NT2/D1 (cell line): ENCODE results near the gene NTRK3.

Source experiments
- SUZ12 ChIP-seq: IDR thresholded peaks from 2 replicates; pipeline ENCODE4 v1.6.1; 2011; ENCODE audit not compliant: insufficient read length, insufficient read depth; ENCODE audit errors: extremely low read depth
- YY1 ChIP-seq: IDR thresholded peaks from 2 replicates; pipeline ENCODE4 v1.6.1; 2011; ENCODE audit not compliant: insufficient read length, insufficient read depth

DNA sequence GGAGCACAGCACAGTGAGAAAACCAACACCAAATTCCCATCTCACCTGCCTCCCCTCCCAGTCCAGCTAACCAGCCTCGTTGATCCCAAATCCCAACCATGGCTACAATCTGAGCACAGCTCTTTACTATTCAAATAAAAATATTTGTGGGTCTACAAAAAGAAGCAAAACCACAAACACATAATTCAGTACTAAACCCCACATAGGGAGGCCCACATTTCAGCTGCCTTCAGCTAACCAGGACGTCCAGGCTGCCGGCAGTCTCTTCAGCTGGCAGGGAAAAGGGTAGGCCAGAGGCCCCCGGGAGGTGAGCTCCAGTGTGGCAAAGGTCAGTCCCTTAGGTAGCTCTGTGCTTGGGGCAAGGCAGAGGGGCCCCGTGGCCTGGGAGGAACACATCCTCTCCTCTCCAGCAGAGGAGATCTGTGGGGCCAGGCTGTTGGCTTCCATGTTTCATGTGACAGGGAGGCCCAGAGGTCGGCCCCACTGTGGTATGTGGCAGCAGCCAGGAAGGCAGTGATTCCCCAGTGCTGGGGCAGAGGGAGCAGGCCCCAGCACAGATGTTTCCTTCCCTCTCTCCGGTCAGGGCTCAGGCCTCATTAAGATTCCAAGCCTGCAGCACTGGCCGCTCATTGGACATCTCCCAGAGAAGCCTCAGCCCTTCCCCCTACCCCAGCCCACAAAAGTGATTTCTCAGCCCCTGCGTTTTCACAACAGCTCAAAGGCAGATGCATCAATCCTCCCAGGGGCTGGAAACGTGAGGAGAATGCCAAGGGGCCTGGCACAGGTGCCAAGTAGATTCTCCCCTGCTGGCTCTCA, 381.4 kb downstream of the NTRK3 start:
- TF ChIP-seq SUZ12 = no peak
- no peak for TF ChIP-seq YY1
